Kidney epithelial cell (primary cell): ENCODE data around the gene NRG2. TPM values are rescaled to one million over a fixed set of nuclear protein-coding genes. Genes with fewer than 3 reads are reported as not detected.

Experiments used
- DNase-seq: peaks from one replicate; pipeline ENCODE4 v3.0.0-alpha.2; 2010; ENCODE audit warnings: low read depth
- H3K27me3 ChIP-seq: 2 replicates; pipeline ENCODE4 v1.6.0; 2011; ENCODE audit warnings: low read length; ENCODE audit not compliant: control insufficient read depth, insufficient read depth
- H3K36me3 ChIP-seq: 2 replicates; pipeline ENCODE4 v1.5.1; 2011; ENCODE audit warnings: low read length; ENCODE audit not compliant: control insufficient read depth, insufficient read depth
- H3K4me3 ChIP-seq: 2 replicates; pipeline ENCODE4 v1.5.1; 2011; ENCODE audit warnings: low read depth, mild to moderate bottlenecking, control low read depth, low read length
- total RNA-seq: library from RNA; depleted of rRNA; stranded (reverse); fragments of >200 nt; gene quantifications from 2 replicates; pipeline ENCODE4 v1.2.3, GENCODE V29; 2015
- TF ChIP-seq, protein P1 (sequence below): IDR thresholded peaks from 2 replicates; pipeline ENCODE4 v1.5.1; 2011; ENCODE audit warnings: mild to moderate bottlenecking, moderate library complexity, low read length, control low read depth, inconsistent platforms; ENCODE audit not compliant: insufficient read depth, poor library complexity, severe bottlenecking

NRG2 gene
- total RNA-seq, 1 donor from 2014 or later: not detected

GRCh38 chr5:139926797-139927503 is 116.1 kb downstream of the NRG2 start:
- Histone ChIP-seq H3K27me3 (peaks cover 13% of the 10 kb centered on the region), H3K4me3 (no peak overlapping the region), H3K36me3 (no peaks in the 10 kb centered on the region)
- TF ChIP-seq, protein P1, sequence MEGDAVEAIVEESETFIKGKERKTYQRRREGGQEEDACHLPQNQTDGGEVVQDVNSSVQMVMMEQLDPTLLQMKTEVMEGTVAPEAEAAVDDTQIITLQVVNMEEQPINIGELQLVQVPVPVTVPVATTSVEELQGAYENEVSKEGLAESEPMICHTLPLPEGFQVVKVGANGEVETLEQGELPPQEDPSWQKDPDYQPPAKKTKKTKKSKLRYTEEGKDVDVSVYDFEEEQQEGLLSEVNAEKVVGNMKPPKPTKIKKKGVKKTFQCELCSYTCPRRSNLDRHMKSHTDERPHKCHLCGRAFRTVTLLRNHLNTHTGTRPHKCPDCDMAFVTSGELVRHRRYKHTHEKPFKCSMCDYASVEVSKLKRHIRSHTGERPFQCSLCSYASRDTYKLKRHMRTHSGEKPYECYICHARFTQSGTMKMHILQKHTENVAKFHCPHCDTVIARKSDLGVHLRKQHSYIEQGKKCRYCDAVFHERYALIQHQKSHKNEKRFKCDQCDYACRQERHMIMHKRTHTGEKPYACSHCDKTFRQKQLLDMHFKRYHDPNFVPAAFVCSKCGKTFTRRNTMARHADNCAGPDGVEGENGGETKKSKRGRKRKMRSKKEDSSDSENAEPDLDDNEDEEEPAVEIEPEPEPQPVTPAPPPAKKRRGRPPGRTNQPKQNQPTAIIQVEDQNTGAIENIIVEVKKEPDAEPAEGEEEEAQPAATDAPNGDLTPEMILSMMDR: no peak
- DNase-seq: no peak

- Histone ChIP-seq H3K27me3 (peaks cover 13% of the 10 kb centered on the region), H3K4me3 (no peak overlapping the region), H3K36me3 (no peaks in the 10 kb centered on the region)
- no peak for DNase-seq
- TF ChIP-seq, protein P1: no peak
These were observed 117.2 kb downstream of the NRG2 start for GRCh38 chr5:139925650-139926640.

- Histone ChIP-seq H3K36me3 (no peaks in the 10 kb centered on the region), H3K4me3 (no peak overlapping the region), H3K27me3 (peaks cover 15% of the 10 kb centered on the region)
- DNase-seq: no peak
- TF ChIP-seq, protein P1: no peak
These were observed 117.9 kb downstream of the NRG2 start for GRCh38 chr5:139925216-139925562.

- Histone ChIP-seq H3K27me3 (peaks cover 13% of the 10 kb centered on the region), H3K4me3 (no peak overlapping the region), H3K36me3 (no peaks in the 10 kb centered on the region)
- DNase-seq: no peak
- TF ChIP-seq, protein P1: no peak
These were observed 118.5 kb downstream of the NRG2 start for GRCh38 chr5:139924294-139925215.

- no peaks in the 10 kb centered on the region for H3K36me3 ChIP-seq
- TF ChIP-seq, protein P1: no peak
- no peak for DNase-seq
- H3K4me3 ChIP-seq: no peak overlapping the region
- peaks cover 7% of the 10 kb centered on the region for H3K27me3 ChIP-seq
These were observed 123.8 kb downstream of the NRG2 start for GRCh38 chr5:139919308-139919707.
